ENCODE measurements around the gene ARPC1B. TPM values are rescaled to one million over a fixed set of nuclear protein-coding genes. Genes with fewer than 3 reads are reported as not detected.

Gene ARPC1B
- total RNA-seq, 1 experiment from 2014 or later = 731 TPM

Other genes starting within 250 kb of the ARPC1B start
- gene SMURF1, start 230.6 kb upstream of the ARPC1B start, total RNA-seq (2014; rRNA removed; shearing (Covaris generic)) = 19.7 and 20.0 TPM in 2 replicates
- gene KPNA7, start 166.6 kb upstream of the ARPC1B start, total RNA-seq (2014; rRNA removed; shearing (Covaris generic)) = not detected in 2 replicates
- gene MYH16, start 101.9 kb upstream of the ARPC1B start, total RNA-seq (2014; rRNA removed; shearing (Covaris generic)) = 0.78 and 1.1 TPM in 2 replicates
- gene ARPC1A, start 48.8 kb upstream of the ARPC1B start, total RNA-seq (2014; rRNA removed; shearing (Covaris generic)) = 326 and 351 TPM in 2 replicates
- gene PDAP1, start 33.9 kb downstream of the ARPC1B start, total RNA-seq (2014; rRNA removed; shearing (Covaris generic)) = 236 and 279 TPM in 2 replicates
- gene BUD31, start 34.2 kb downstream of the ARPC1B start, total RNA-seq (2014; rRNA removed; shearing (Covaris generic)) = 180 and 228 TPM in 2 replicates
- 13.2 and 38.5 TPM in 2 replicates for gene PTCD1, start 64.1 kb downstream of the ARPC1B start, total RNA-seq (2014; rRNA removed; shearing (Covaris generic))
- 32.0 and 39.0 TPM in 2 replicates for gene CPSF4, start 64.2 kb downstream of the ARPC1B start, total RNA-seq (2014; rRNA removed; shearing (Covaris generic))
- gene ATP5MF, start 91.4 kb downstream of the ARPC1B start, total RNA-seq (2014; rRNA removed; shearing (Covaris generic)) = 430 and 1,432 TPM in 2 replicates
- 9.6 and 19.0 TPM in 2 replicates for gene ZNF789, start 98.2 kb downstream of the ARPC1B start, total RNA-seq (2014; rRNA removed; shearing (Covaris generic))
- gene ZNF394, start 125.6 kb downstream of the ARPC1B start, total RNA-seq (2014; rRNA removed; shearing (Covaris generic)) = 23.7 and 26.8 TPM in 2 replicates
- 16.2 and 17.9 TPM in 2 replicates for gene ZKSCAN5, start 129.9 kb downstream of the ARPC1B start, total RNA-seq (2014; rRNA removed; shearing (Covaris generic))
- 11.4 and 12.3 TPM in 2 replicates for gene FAM200A, start 177.4 kb downstream of the ARPC1B start, total RNA-seq (2014; rRNA removed; shearing (Covaris generic))
- 90.2 and 92.1 TPM in 2 replicates for gene ZNF655, start 183.9 kb downstream of the ARPC1B start, total RNA-seq (2014; rRNA removed; shearing (Covaris generic))
- gene TMEM225B, start 223.5 kb downstream of the ARPC1B start, total RNA-seq (2014; rRNA removed; shearing (Covaris generic)) = not detected in 2 replicates
- gene ZSCAN25, start 242.2 kb downstream of the ARPC1B start, total RNA-seq (2014; rRNA removed; shearing (Covaris generic)) = 11.7 and 12.1 TPM in 2 replicates